Vagina (tissue), 2 donors: ENCODE data around the gene COX5B.

Source experiments
- POLR2A ChIP-seq, 2 donors: fragments of 450-650 bp; IDR thresholded peaks; one replicate each; pipeline ENCODE4 v1.6.1; 2017; ENCODE audit warnings: antibody characterized with exemption in 2 of 2, mild to moderate bottlenecking in 2 of 2, moderate library complexity in 2 of 2
- POLR2AphosphoS5 ChIP-seq, 2 donors: sonication (generic); formaldehyde crosslinking; IDR thresholded peaks; one replicate each; pipeline ENCODE4 v1.9.0; 2017; ENCODE audit warnings: antibody characterized with exemption in 2 of 2, mild to moderate bottlenecking in 2 of 2, low read depth in 1 of 2; ENCODE audit not compliant: insufficient read depth in 1 of 2
- TF ChIP-seq, protein P1 (sequence below), 3 experiments: fragments of 450-650 bp in 2 of 3; fragments of 200-600 bp in 1 of 3; sonication (generic) in 1 of 3; IDR thresholded peaks; one replicate each; pipeline ENCODE4 v1.5.1; 2017 to 2019; ENCODE audit warnings: antibody characterized with exemption in 3 of 3, mild to moderate bottlenecking in 2 of 3, moderate library complexity in 2 of 3

- no peak for TF ChIP-seq POLR2A (IDR thresholded peaks at IDR 0.05)
- TF ChIP-seq, protein P1, sequence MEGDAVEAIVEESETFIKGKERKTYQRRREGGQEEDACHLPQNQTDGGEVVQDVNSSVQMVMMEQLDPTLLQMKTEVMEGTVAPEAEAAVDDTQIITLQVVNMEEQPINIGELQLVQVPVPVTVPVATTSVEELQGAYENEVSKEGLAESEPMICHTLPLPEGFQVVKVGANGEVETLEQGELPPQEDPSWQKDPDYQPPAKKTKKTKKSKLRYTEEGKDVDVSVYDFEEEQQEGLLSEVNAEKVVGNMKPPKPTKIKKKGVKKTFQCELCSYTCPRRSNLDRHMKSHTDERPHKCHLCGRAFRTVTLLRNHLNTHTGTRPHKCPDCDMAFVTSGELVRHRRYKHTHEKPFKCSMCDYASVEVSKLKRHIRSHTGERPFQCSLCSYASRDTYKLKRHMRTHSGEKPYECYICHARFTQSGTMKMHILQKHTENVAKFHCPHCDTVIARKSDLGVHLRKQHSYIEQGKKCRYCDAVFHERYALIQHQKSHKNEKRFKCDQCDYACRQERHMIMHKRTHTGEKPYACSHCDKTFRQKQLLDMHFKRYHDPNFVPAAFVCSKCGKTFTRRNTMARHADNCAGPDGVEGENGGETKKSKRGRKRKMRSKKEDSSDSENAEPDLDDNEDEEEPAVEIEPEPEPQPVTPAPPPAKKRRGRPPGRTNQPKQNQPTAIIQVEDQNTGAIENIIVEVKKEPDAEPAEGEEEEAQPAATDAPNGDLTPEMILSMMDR (IDR thresholded peaks at IDR 0.05): peak; percentile 85 to 98 (median 94)
- peak in 1 of 2 donors; percentile 46 for TF ChIP-seq POLR2AphosphoS5 (IDR thresholded peaks at IDR 0.05; ENCODE audit: insufficient read depth in 1 of 2, low read depth in 1 of 2)
Observed at GRCh38 chr2:97697252-97698235, 51.7 kb downstream of the COX5B start.
